T-helper 17 cell (primary cell): Measurements from ENCODE around the gene EPB41L4B. TPM values are rescaled to one million over a fixed set of nuclear protein-coding genes. Genes with fewer than 3 reads are reported as not detected.

ENCODE experiments used
- ATAC-seq: fragments of 150-1000 bp; cut with Tn5 transposase; 2 replicates; pipeline ENCODE4 v1.10.0; 2021; ENCODE audit warnings: mild to moderate bottlenecking, moderate library complexity
- DNase-seq, 3 donors: peaks; one replicate each; pipeline versions ENCODE4 v3.0.0 to v3.0.0-alpha.2; 2020 to 2021
- H3K9me3 ChIP-seq: one replicate; pipeline ENCODE4 v1.7.0; 2013; ENCODE audit warnings: low read length, mild to moderate bottlenecking; ENCODE audit not compliant: control insufficient read depth, poor library complexity, severe bottlenecking
- H3K27ac Mint-ChIP-seq: one replicate; pipeline ENCODE4 v1.8.0; 2022; ENCODE audit warnings: mild to moderate bottlenecking, moderate library complexity, mixed read lengths
- H3K27me3 Mint-ChIP-seq: one replicate; pipeline ENCODE4 v1.8.0; 2022; ENCODE audit warnings: mixed read lengths
- H3K36me3 Mint-ChIP-seq: one replicate; pipeline ENCODE4 v1.8.0; 2022; ENCODE audit warnings: low read depth, mixed read lengths
- H3K4me1 Mint-ChIP-seq: one replicate; pipeline ENCODE4 v1.8.0; 2022; ENCODE audit warnings: mild to moderate bottlenecking, mixed read lengths
- H3K4me3 Mint-ChIP-seq: one replicate; pipeline ENCODE4 v1.8.0; 2022; ENCODE audit warnings: mild to moderate bottlenecking, moderate library complexity, mixed read lengths
- total RNA-seq, 4 donors: library from RNA in 2 of 4; stranded (reverse) in 2 of 4; gene quantifications; one replicate each; pipeline ENCODE4 v1.2.3 and lab custom pipeline; 2022 to 2026

Gene EPB41L4B
- total RNA-seq, 2 donors from 2014 or later, result not detected

DNA sequence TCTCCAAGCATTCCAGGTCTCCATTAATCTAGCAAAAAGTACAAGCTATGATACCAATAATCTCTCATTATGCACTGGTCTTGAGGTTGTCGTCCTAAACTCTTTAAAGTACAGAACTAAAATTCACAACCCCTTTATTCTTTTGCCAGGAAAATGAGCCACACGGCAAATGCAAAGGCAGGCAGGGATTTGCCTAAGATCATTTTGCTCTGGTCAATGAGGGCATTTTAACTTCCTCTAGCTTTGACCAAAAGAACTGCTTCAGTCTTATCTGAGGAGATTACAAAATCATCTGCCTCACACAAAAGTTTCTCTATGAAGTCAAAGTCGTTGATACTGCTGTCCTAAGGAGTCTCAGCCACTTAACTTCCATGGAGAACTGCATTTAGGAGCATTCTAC is 51.8 kb downstream of the EPB41L4B start:
- ATAC-seq (no peak), DNase-seq (no peak)
- H3K27ac Mint-ChIP-seq, result no peak overlapping the region
- no peaks in the 10 kb centered on the region for H3K9me3 ChIP-seq
- H3K36me3 Mint-ChIP-seq, result no peaks in the 10 kb centered on the region
- H3K4me1 Mint-ChIP-seq, result no peaks in the 10 kb centered on the region
- H3K4me3 Mint-ChIP-seq, result no peak overlapping the region
- peaks cover 25% of the 10 kb centered on the region for H3K27me3 Mint-ChIP-seq

DNA sequence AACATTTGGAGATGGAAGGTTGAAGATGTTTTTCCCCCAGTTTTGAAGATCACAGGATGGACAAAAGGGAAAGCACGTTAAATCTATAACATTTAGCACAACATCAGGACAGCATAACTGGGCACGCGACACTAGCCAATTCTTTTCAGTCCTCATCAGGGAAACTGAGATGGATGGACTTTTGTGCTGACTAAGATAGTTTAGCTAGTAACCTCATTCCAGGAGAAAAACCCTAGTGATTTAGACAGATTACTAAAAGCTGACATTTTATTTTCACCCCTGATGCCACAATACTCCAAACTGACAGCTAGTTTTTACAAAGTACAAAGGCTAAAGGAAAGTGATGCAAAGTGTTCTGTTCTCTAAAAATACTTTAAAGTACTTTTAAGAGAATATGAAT is 53.3 kb downstream of the EPB41L4B start:
- Mint-ChIP-seq H3K4me3 (no peak overlapping the region), H3K27me3 (peaks cover 26% of the 10 kb centered on the region), H3K36me3 (no peaks in the 10 kb centered on the region), H3K4me1 (no peaks in the 10 kb centered on the region), H3K27ac (no peak overlapping the region)
- no peaks in the 10 kb centered on the region for H3K9me3 ChIP-seq
- ATAC-seq (no peak), DNase-seq (no peak)

DNA sequence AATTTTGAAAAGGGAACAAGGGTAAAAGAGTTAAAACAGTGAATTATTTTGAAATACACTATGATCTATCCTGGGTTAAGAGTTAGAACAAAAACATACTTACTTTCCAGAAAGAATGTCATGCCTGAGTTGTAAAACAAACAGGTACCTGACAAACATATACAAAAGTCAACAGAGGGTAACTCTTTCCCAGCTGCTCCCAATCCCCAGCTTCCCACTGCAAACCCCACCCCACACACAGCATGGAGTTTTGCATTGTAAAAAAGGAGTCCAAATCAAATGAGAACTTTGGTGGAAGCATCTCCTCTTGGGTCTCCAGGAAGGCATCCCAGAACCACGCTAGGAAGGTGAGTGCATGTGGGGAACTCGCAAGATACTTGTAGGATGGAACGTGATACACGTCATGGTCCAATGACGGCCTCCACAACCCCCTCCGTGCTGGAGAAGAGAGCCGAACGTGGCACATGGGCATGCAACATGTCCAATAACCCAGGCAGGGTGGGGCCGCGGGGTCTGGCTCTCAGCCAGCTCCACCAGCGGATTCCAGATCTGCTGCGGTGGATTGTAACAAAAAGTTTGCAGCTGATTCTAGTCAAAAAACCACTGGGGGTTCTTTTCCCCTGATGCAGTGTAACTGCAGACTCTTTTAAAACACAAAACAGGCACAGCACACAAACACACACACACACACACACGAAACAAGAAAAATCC is 55.8 kb downstream of the EPB41L4B start:
- Mint-ChIP-seq H3K4me1 (no peaks in the 10 kb centered on the region), H3K27me3 (peaks cover 34% of the 10 kb centered on the region), H3K27ac (no peak overlapping the region), H3K36me3 (no peaks in the 10 kb centered on the region), H3K4me3 (no peak overlapping the region)
- H3K9me3 ChIP-seq, result no peaks in the 10 kb centered on the region
- DNase-seq (no peak), ATAC-seq (no peak)

DNA sequence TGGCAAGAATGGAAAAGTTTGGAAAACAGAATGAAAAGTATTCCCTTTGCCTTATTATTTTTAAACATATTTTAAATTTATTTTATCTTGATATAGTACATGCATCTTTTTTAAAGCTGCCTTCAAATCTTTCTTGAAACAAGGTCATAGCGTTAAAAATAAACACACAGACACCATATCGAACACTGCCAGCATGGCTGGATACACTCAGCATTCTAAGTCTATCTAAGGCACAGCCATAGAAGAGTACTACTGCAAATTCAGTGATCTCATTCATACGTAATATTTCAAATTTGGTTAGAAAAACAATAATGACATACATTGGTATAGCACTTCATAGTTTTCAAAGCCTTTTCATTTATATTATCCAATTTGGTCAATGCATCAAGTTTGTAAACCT is 57.5 kb downstream of the EPB41L4B start:
- Mint-ChIP-seq H3K36me3 (no peaks in the 10 kb centered on the region), H3K4me1 (peaks cover 5% of the 10 kb centered on the region), H3K27me3 (peaks cover 46% of the 10 kb centered on the region), H3K4me3 (no peak overlapping the region), H3K27ac (no peak overlapping the region)
- no peak for DNase-seq
- no peak for ATAC-seq
- no peaks in the 10 kb centered on the region for H3K9me3 ChIP-seq

DNA sequence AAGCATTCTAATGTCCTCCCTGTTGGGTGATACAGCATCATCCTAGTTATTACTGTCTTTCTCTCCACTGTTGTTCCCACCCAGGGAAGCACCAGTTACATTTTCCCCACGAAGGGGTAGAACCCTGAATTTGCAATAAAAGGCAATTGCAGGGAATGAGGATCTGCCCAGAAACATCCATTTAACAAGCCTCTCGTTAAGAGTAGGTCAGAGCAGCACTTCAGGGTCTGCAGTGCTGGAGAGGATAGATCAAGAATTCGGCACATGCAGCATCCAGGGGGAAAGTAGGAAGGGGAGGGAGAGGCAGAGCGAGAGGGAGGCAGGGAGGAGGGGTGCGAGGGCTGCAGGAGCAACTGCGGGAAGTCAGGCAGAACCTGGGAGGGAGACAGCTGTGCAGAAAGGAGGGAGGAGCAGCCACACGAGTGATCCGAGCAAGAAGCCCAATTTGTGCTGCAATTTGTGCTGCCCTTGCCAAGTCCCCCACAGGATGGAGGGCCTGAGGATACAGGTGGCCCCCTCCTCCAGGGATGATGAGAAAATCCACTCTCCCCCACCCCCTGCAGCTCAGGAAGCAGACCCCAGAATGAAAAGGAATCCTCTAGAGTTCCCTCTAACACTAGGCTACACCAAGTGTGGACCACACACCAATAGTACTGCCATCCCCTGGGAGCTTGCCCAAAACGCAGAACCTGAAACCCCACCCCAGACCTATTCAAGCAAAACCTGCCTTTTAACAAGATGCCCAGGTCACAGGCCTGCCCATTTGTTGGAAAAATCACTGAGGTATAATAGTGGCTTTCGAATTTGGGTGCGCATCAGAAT is 62.2 kb downstream of the EPB41L4B start:
- no peaks in the 10 kb centered on the region for H3K36me3 Mint-ChIP-seq
- H3K4me3 Mint-ChIP-seq, result no peak overlapping the region
- H3K27ac Mint-ChIP-seq, result no peak overlapping the region
- H3K4me1 Mint-ChIP-seq, result peaks cover 6% of the 10 kb centered on the region
- DNase-seq, result no peak
- H3K9me3 ChIP-seq, result no peaks in the 10 kb centered on the region
- peaks cover 57% of the 10 kb centered on the region for H3K27me3 Mint-ChIP-seq
- no peak for ATAC-seq

DNA sequence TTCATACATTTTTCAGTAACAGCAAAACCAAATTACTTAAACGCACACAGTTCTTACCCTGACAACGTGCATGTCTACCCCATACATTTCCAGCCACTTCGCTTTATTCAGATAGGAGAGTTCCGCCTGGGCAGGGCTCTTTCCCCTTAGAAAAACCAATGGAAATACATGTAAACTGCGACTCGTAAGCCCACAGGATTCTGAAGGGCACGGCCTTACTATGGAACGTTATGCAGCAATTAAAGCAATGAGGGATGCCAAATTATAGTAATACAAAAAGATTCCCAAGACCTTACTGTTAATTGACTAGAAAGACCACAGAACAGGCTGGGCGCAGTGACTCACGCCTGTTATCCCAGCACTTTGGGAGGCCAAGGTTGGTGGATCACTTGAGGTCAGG is 64.5 kb downstream of the EPB41L4B start:
- no peaks in the 10 kb centered on the region for H3K9me3 ChIP-seq
- Mint-ChIP-seq H3K4me3 (no peak overlapping the region), H3K27ac (no peak overlapping the region), H3K4me1 (peaks cover 6% of the 10 kb centered on the region), H3K36me3 (no peaks in the 10 kb centered on the region), H3K27me3 (peaks cover 64% of the 10 kb centered on the region)
- no peak for DNase-seq
- ATAC-seq, result no peak

DNA sequence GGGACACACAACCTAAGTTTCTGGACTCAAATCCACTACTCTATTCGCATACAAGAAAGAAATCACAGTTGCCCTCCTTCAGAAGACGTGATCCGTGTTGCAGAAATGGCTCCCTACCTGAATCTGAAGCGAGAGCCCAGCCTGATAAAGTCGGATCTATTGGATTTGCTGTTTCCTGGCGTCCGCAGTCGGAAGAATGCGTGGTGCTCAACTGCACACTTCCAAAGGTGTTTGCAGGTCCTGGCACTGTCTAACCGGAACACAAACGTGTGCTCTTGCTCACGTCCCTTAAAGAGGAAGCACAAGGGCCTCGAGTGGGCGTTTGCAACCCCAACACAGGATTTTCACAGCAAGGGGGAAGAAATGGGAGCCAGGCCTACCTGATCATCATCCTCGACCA is 65.5 kb downstream of the EPB41L4B start:
- no peak for DNase-seq
- H3K9me3 ChIP-seq, result no peaks in the 10 kb centered on the region
- Mint-ChIP-seq H3K27ac (no peak overlapping the region), H3K4me1 (peaks cover 6% of the 10 kb centered on the region), H3K36me3 (no peaks in the 10 kb centered on the region), H3K4me3 (no peak overlapping the region), H3K27me3 (peaks cover 64% of the 10 kb centered on the region)
- no peak for ATAC-seq

DNA sequence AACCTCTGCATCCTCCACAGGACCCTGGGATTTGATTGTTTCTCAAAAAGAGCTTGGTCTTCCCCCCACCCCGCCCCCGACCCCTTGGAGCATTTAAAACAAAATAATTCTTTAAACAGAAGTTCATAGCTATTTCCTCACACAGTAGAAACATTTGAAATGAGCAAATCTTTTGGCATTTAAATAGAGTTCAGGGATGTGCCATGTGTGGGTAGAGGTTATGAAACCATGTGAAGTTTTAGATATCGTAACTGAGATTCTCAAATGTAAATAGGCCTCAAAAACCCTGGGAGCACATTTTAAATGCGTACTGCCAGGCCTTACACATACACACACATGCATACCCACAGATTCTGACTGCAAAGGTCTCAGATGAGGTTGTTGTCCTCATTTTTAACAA is 66.5 kb downstream of the EPB41L4B start:
- Mint-ChIP-seq H3K36me3 (no peaks in the 10 kb centered on the region), H3K4me3 (no peak overlapping the region), H3K27ac (no peak overlapping the region), H3K27me3 (peaks cover 70% of the 10 kb centered on the region), H3K4me1 (peaks cover 5% of the 10 kb centered on the region)
- ATAC-seq (no peak), DNase-seq (no peak)
- H3K9me3 ChIP-seq, result no peaks in the 10 kb centered on the region

DNA sequence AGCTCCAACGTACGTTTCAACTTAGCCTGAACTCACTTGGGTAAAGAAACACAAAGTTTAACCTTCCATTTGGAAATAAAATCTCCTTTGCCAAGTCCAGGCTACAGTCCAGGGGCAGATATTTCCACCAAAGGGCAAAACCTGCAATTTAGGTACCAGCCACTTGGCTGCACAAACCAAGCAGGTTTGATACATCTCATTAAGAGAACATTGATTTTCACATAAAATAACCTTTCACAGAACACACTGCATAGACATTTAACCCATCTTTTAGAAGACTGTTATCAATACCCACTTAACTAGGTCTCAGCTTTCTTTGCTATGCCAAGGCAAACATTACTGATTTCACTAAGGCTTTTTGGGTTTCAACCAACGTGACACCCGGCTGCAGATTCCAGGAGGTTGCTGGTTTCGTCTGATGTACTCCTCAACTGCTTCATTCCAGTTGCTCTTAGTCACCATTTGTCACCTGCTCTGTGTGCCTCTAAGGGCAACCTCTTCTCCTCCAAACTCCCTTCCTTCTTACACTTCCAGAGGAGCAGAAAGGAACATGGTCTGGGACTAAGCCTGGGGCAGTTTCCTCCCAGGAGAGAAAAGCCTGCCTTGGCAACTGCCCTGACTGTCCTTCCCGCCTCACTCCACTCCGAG is 67.1 kb downstream of the EPB41L4B start:
- H3K4me3 Mint-ChIP-seq, result no peak overlapping the region
- no peak overlapping the region for H3K27ac Mint-ChIP-seq
- DNase-seq (no peak), ATAC-seq (no peak)
- H3K27me3 Mint-ChIP-seq, result peaks cover 68% of the 10 kb centered on the region
- H3K4me1 Mint-ChIP-seq, result peaks cover 4% of the 10 kb centered on the region
- H3K9me3 ChIP-seq, result no peaks in the 10 kb centered on the region
- no peaks in the 10 kb centered on the region for H3K36me3 Mint-ChIP-seq

DNA sequence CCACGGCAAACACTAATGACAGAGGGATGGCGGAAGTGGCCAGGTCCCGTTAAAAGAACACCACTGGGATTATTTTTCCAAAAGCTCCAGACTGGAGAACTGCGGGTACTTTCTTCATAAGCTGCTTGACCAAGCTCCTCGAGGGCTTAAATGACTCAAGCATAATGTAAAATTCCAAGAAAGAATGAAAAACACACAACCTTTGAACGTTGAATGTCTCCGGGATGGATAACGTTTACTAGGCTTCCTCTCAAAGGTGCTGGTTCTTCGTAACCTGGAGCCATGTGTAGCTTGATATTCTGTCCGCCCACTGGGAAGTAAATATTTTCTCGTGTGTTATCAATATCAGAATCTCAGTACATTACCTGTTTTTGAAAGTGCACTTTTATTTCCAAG is 67.6 kb downstream of the EPB41L4B start:
- H3K27ac Mint-ChIP-seq, result no peak overlapping the region
- no peaks in the 10 kb centered on the region for H3K36me3 Mint-ChIP-seq
- DNase-seq (no peak), ATAC-seq (no peak)
- peaks cover 63% of the 10 kb centered on the region for H3K27me3 Mint-ChIP-seq
- no peaks in the 10 kb centered on the region for H3K9me3 ChIP-seq
- no peak overlapping the region for H3K4me3 Mint-ChIP-seq
- H3K4me1 Mint-ChIP-seq, result no peaks in the 10 kb centered on the region

DNA sequence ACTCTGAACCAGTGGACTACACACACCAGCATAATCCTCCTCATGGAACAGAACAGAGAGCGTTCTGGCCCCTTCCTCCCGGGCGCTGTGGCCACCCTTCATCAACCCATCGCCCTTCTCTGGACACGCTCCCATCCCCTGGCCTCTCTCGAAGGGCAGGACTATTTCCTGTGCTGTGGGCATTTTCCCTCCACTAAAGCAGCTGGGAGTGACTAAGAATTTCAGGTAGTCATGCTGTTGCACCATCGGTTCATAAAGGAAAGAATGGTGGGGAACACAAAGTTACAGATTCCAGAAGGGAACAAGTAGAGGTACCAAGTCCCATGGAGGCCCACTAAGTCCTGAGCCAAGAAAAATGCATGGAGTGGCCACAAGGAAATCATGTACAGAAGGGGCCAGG is 68.6 kb downstream of the EPB41L4B start:
- ATAC-seq (no peak), DNase-seq (no peak)
- H3K9me3 ChIP-seq, result no peaks in the 10 kb centered on the region
- no peak overlapping the region for H3K27ac Mint-ChIP-seq
- H3K4me3 Mint-ChIP-seq, result no peak overlapping the region
- no peaks in the 10 kb centered on the region for H3K4me1 Mint-ChIP-seq
- peaks cover 54% of the 10 kb centered on the region for H3K27me3 Mint-ChIP-seq
- H3K36me3 Mint-ChIP-seq, result no peaks in the 10 kb centered on the region

DNA sequence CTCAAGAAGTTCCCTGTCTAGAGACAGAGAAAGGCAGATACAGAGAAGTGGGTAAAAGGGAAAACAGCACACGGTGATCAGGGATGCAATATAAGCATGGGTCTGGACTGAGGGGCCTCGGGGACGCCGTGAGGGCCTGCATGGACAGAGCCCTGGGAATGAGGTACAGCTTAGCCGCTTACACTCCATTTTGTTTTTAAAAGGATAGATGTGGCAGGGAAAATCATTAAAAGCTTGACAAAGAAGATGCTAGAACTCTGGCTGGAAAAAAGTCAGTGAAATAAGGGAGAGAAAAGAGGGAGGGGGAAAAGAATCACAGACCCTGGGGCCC is 69.1 kb downstream of the EPB41L4B start:
- Mint-ChIP-seq H3K27me3 (peaks cover 49% of the 10 kb centered on the region), H3K27ac (no peak overlapping the region), H3K4me1 (no peaks in the 10 kb centered on the region), H3K4me3 (no peak overlapping the region), H3K36me3 (no peaks in the 10 kb centered on the region)
- no peaks in the 10 kb centered on the region for H3K9me3 ChIP-seq
- ATAC-seq (no peak), DNase-seq (no peak)

DNA sequence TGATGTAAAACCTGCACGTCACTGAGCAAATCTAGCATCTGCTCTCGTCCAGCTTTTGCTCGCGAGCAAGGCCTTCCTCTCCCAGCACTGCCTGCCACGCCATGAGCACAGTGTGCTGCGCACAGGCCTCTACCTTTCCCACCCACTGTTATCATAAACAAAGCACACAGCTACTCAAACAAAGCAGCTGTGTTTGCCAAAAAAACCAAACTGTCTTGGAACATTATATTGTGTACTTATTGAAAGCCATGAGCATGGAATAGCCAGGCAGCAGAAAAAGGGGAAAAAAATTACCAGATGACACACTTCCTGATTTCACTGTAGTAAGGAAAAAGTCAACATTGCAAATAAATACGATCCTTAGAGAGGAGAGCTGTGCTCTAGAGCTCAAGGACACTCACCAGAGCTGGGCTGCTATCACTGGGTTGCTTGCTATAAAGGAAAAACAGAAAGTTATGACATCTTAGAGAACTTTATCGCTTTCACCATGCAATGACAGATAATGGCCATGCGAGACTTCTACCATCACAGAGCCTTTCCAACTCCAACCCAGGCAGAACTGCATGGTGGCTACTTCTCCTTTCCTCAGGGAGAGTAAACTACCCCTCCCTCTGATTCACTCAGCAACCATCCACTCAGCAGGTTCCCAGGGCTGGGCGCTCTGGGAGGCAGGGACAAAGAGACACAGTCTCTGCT is 69.6 kb downstream of the EPB41L4B start:
- H3K36me3 Mint-ChIP-seq, result no peaks in the 10 kb centered on the region
- H3K27me3 Mint-ChIP-seq, result peaks cover 49% of the 10 kb centered on the region
- DNase-seq, result no peak
- no peak for ATAC-seq
- H3K27ac Mint-ChIP-seq, result no peak overlapping the region
- no peak overlapping the region for H3K4me3 Mint-ChIP-seq
- no peaks in the 10 kb centered on the region for H3K9me3 ChIP-seq
- H3K4me1 Mint-ChIP-seq, result no peaks in the 10 kb centered on the region
